ENCODE data around the gene ZNF668.
A peak's percentile ranks its signal among the peaks of the same experiment; 100 is the strongest.

Gene ZNF668

GRCh38 chr16:31112711-31113110, 38.7 kb upstream of the ZNF668 start:
- H3K27ac ChIP-seq = peak overlapping the region; percentile 46 to 92 (median 86); a peak in 20 of 22 replicates
- H3K9ac ChIP-seq = peak overlapping the region; percentile 37 to 80 (median 71); a peak in 20 of 22 replicates
- peak overlapping the region; percentile 64 to 96 (median 84) for H3K4me2 ChIP-seq
- no peaks in the 10 kb centered on the region for H3K27me3 ChIP-seq
- peaks cover 35 to 41% (median 38%) of the 10 kb centered on the region in 11 experiments for H3K36me3 ChIP-seq
- no peaks in the 10 kb centered on the region; a peak in 1 of 22 replicates for H4K20me1 ChIP-seq
- TF ChIP-seq Cebpa-rat (IDR thresholded peaks at IDR 0.05) = no peak
- peaks cover 51 to 88% (median 68%) of the 10 kb centered on the region in 10 experiments for H3K4me1 ChIP-seq
- peak overlapping the region in 2 of 10 experiments; percentile 1 to 54; a peak in 2 of 20 replicates for H3K4me3 ChIP-seq
- no peaks in the 10 kb centered on the region for H3K9me3 ChIP-seq (replicated peaks in 1 of 11)

DNA sequence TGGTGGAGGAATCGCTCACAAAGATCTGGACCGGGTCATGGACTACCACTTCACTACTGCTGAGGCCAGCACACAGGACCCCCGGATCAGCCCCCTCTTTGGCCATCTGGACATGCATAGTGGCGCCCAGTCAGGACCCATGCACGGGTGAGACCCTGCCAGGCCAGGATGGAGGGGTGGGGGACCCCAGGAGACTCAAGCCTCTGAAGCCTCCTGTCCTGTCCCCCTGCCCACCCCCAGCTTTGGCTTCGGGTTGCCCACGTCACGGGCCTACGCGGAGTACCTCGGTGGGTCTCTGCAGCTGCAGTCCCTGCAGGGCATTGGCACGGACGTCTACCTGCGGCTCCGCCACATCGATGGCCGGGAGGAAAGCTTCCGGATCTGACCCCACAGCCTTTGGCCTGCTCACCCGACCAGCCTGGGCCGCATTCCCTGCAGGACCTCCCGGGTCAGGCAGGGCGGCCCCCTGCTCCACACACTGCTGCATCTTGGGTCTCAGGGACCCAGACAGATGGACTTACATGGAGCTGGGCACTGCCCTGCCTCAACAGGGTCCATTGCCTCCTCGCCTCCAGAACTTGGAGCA, 37.9 kb upstream of the ZNF668 start:
- peaks cover 35 to 41% (median 38%) of the 10 kb centered on the region in 11 experiments for H3K36me3 ChIP-seq

DNA sequence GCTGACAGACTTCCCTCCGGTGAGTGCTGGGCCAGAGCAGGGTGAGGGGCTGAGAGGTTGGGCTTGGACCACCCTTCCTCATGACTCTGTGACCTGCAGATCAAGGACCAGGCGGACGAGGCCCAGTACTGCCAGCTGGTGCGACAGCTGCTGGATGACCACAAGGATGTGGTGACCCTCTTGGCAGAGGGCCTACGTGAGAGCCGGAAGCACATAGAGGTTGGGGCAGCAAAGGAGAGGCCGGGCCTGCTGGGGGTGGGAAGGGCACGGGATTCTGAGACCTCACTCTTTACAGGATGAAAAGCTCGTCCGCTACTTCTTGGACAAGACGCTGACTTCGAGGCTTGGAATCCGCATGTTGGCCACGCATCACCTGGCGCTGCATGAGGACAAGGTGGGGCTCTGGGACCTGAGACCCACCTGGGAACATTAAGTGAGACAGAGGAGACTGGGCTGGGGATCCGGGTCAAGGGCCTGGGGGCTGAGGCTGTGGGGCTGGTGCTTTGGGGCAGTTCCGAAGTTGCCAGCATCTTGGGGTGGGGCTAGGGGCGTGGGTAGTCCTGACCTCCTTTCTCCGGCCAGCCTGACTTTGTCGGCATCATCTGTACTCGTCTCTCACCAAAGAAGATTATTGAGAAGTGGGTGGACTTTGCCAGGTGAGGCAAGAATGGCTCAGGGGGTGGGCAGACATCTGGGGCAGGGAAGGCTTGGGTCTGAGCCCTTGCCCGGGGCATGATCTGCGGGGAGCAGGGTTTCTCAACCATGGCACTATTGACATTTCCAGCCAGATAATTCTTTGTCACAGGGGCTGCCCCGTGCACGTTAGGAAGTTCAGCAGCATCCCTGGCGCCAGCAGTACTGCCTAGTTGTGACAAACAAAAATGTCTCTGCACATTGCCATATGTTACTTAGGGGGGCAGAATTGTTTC, 36.3 kb upstream of the ZNF668 start:
- H3K27ac ChIP-seq = peak overlapping the region in 1 of 11 experiments; percentile 96; a peak in 2 of 22 replicates
- H3K36me3 ChIP-seq = peaks cover 35 to 41% (median 38%) of the 10 kb centered on the region in 11 experiments
- peak overlapping the region in 8 of 11 experiments; percentile 13 to 97 (median 95); a peak in 8 of 22 replicates for H3K9ac ChIP-seq
- H3K4me3 ChIP-seq = peak overlapping the region in 4 of 10 experiments; percentile 7 to 100 (median 100); a peak in 4 of 20 replicates
- H3K4me2 ChIP-seq = peak overlapping the region in 6 of 11 experiments; percentile 87 to 98 (median 94); a peak in 11 of 22 replicates
- no peaks in the 10 kb centered on the region for H3K9me3 ChIP-seq (replicated peaks in 1 of 11)
- H3K27me3 ChIP-seq = no peaks in the 10 kb centered on the region
- no peaks in the 10 kb centered on the region; a peak in 1 of 22 replicates for H4K20me1 ChIP-seq
- H3K4me1 ChIP-seq = peaks cover 51 to 86% (median 68%) of the 10 kb centered on the region in 10 experiments
- no peak for TF ChIP-seq Cebpa-rat (IDR thresholded peaks at IDR 0.05)

More for the DNA sequence above, 37.9 kb upstream of the ZNF668 start:
- H3K9ac ChIP-seq = peak overlapping the region in 7 of 11 experiments; percentile 13 to 77 (median 68); a peak in 9 of 22 replicates
- peaks cover 57 to 93% (median 75%) of the 10 kb centered on the region in 10 experiments for H3K4me1 ChIP-seq
- H3K4me2 ChIP-seq = peak overlapping the region in 7 of 11 experiments; percentile 75 to 96 (median 91); a peak in 12 of 22 replicates
- no peak for TF ChIP-seq Cebpa-rat (IDR thresholded peaks at IDR 0.05)
- H4K20me1 ChIP-seq = no peaks in the 10 kb centered on the region; a peak in 1 of 22 replicates
- peak overlapping the region in 9 of 11 experiments; percentile 74 to 92 (median 87); a peak in 17 of 22 replicates for H3K27ac ChIP-seq
- H3K9me3 ChIP-seq (replicated peaks in 1 of 11) = no peaks in the 10 kb centered on the region
- no peak overlapping the region; a peak in 1 of 20 replicates for H3K4me3 ChIP-seq
- no peaks in the 10 kb centered on the region for H3K27me3 ChIP-seq

- Histone ChIP-seq H3K4me1 (peaks cover 49 to 78% (median 64%) of the 10 kb centered on the region in 10 experiments), H3K36me3 (peaks cover 35 to 41% (median 38%) of the 10 kb centered on the region in 11 experiments), H3K27me3 (no peaks in the 10 kb centered on the region), H3K9me3 (replicated peaks in 1 of 11) (no peaks in the 10 kb centered on the region), H3K4me2 (peak overlapping the region; percentile 87 to 99 (median 96); a peak in 21 of 22 replicates), H3K4me3 (peak overlapping the region in 9 of 10 experiments; percentile 84 to 100 (median 98); a peak in 15 of 20 replicates), H4K20me1 (no peaks in the 10 kb centered on the region; a peak in 1 of 22 replicates), H3K9ac (peak overlapping the region; percentile 13 to 98 (median 95); a peak in 17 of 22 replicates), H3K27ac (peak overlapping the region in 4 of 11 experiments; percentile 86 to 96 (median 90); a peak in 4 of 22 replicates)
- TF ChIP-seq Cebpa-rat (IDR thresholded peaks at IDR 0.05) = no peak
Measured at GRCh38 chr16:31109622-31110021, 35.6 kb upstream of the ZNF668 start.

DNA sequence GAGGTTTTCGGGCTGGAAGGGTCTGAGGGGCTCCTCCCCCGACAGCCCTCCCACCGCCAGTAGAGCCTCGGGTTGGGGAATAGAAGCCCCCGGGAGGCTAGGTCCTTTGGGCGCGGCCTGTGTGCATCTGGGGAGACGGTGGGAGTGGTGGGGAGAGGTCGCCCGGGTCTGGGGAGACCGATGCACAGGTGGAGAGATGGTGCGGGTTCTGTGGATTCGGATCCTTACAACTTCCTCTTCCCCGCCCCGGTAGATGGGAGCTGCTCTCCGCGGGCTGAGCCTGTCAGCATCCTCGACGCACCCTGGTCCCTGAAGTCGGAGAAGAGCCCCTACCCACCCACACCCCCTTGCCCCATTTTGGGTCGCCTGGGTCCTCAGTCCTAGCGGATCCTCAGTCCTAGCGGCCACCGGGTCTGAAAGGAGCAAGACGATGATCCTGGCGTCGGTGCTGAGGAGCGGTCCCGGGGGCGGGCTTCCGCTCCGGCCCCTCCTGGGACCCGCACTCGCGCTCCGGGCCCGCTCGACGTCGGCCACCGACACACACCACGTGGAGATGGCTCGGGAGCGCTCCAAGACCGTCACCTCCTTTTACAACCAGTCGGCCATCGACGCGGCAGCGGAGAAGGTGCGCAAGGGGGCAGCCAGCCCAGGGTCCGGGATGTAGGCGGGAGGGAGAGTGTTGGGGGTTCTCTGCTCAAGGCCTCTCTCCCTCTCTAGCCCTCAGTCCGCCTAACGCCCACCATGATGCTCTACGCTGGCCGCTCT, 34.9 kb upstream of the ZNF668 start:
- Histone ChIP-seq H3K4me2 (peak overlapping the region; percentile 87 to 99 (median 96)), H3K9ac (peak overlapping the region; percentile 88 to 98 (median 95)), H3K27me3 (no peaks in the 10 kb centered on the region), H3K4me1 (peaks cover 43 to 72% (median 57%) of the 10 kb centered on the region in 10 experiments), H3K36me3 (peaks cover 35 to 41% (median 38%) of the 10 kb centered on the region in 11 experiments), H3K9me3 (replicated peaks in 1 of 11) (no peaks in the 10 kb centered on the region), H4K20me1 (no peaks in the 10 kb centered on the region; a peak in 1 of 22 replicates), H3K27ac (peak overlapping the region; percentile 85 to 96 (median 91)), H3K4me3 (peak overlapping the region; percentile 84 to 100 (median 98))
- no peak for TF ChIP-seq Cebpa-rat (IDR thresholded peaks at IDR 0.05)

GRCh38 chr16:31108035-31108793, 34.2 kb upstream of the ZNF668 start, which contains the start of gene BCKDK:
Gene BCKDK, plus strand, starts transcription at chr16:31108386. Its CDS starts 838 bp downstream, at chr16:31109224.
- no peak for TF ChIP-seq Cebpa-rat (IDR thresholded peaks at IDR 0.05)
- peak within 1 kb of the TSS; percentile 88 to 98 (median 95) for H3K9ac ChIP-seq
- H3K4me1 ChIP-seq = peaks cover 35 to 64% (median 50%) of the 10 kb centered on the region in 10 experiments
- no peaks in the 10 kb centered on the region for H3K27me3 ChIP-seq
- no peaks in the 10 kb centered on the region for H3K9me3 ChIP-seq (replicated peaks in 1 of 11)
- peak within 1 kb of the TSS; percentile 87 to 99 (median 96) for H3K4me2 ChIP-seq
- no peaks in the 10 kb centered on the region; a peak in 1 of 22 replicates for H4K20me1 ChIP-seq
- H3K27ac ChIP-seq = peak within 1 kb of the TSS; percentile 85 to 96 (median 91)
- H3K4me3 ChIP-seq = peak within 1 kb of the TSS; percentile 84 to 100 (median 98)
- H3K36me3 ChIP-seq = peaks cover 35 to 41% (median 38%) of the 10 kb centered on the region in 11 experiments

GRCh38 chr16:31107465-31107867, 33.4 kb upstream of the ZNF668 start:
- H3K9ac ChIP-seq = peak overlapping the region in 7 of 11 experiments; percentile 4 to 98 (median 95); a peak in 8 of 22 replicates
- no peak for TF ChIP-seq Cebpa-rat (IDR thresholded peaks at IDR 0.05)
- H3K4me3 ChIP-seq = peak overlapping the region in 9 of 10 experiments; percentile 84 to 100 (median 99); a peak in 11 of 20 replicates
- no peaks in the 10 kb centered on the region for H3K27me3 ChIP-seq
- H3K9me3 ChIP-seq (replicated peaks in 1 of 11) = no peaks in the 10 kb centered on the region
- no peaks in the 10 kb centered on the region; a peak in 1 of 22 replicates for H4K20me1 ChIP-seq
- peak overlapping the region; percentile 87 to 99 (median 96) for H3K4me2 ChIP-seq
- peak overlapping the region in 8 of 11 experiments; percentile 86 to 96 (median 91); a peak in 13 of 22 replicates for H3K27ac ChIP-seq
- peaks cover 30 to 35% (median 33%) of the 10 kb centered on the region in 11 experiments for H3K36me3 ChIP-seq
- H3K4me1 ChIP-seq = peaks cover 27 to 57% (median 42%) of the 10 kb centered on the region in 10 experiments
